T-cell (primary cell): ENCODE measurements around the gene DDR2. TPM values are rescaled to one million over a fixed set of nuclear protein-coding genes. Genes with fewer than 3 reads are reported as not detected.

Source experiments
- ATAC-seq, 4 experiments: fragments of 200-7000 bp in 3 of 4; fragments of 150-1000 bp in 1 of 4; cut with Tn5 transposase; replicated peaks in 1 of 4; 1 replicate in 3 of 4; 2 replicates in 1 of 4; pipeline ENCODE4 v1.10.0; 2021; ENCODE audit warnings: moderate library complexity in 3 of 4, mild to moderate bottlenecking in 2 of 4, moderate number of reproducible peaks in 1 of 4
- CTCF ChIA-PET, 2 donors: fragments of 300-600 bp; sonication (Branson Sonifier 250); formaldehyde crosslinking; loops; one replicate each; lab custom pipeline; 2022; ENCODE audit warnings: antibody characterized with exemption in 2 of 2; lab: Charles Lee
- POLR2A ChIA-PET, 2 donors: fragments of 300-600 bp; sonication (Branson Sonifier 250); formaldehyde crosslinking; loops; one replicate each; lab custom pipeline; 2022; ENCODE audit warnings: antibody characterized with exemption in 2 of 2; lab: Charles Lee
- DNase-seq, 35 experiments: peaks; one replicate each; pipeline versions ENCODE4 v3.0.0 to v3.0.0-alpha.2; 2013 to 2023
- H3K27ac ChIP-seq: one replicate; pipeline ENCODE4 v1.5.1; 2013; ENCODE audit warnings: low read length
- H3K27me3 ChIP-seq, 2 experiments: replicated peaks in 1 of 2; 1 replicate in 1 of 2; 2 replicates in 1 of 2; pipeline versions ENCODE4 v1.6.1 to v1.7.0; 2013; ENCODE audit warnings: low read length in 1 of 2, mixed read lengths in 1 of 2; ENCODE audit not compliant: control insufficient read depth in 2 of 2, insufficient read depth in 2 of 2; ENCODE audit errors: extremely low read depth in 1 of 2
- H3K36me3 ChIP-seq, 2 donors: 1 replicate in 1 of 2; 2 replicates in 1 of 2; pipeline versions ENCODE4 v1.6.1 to v1.7.0; 2013; ENCODE audit warnings: low read length in 1 of 2; ENCODE audit not compliant: control insufficient read depth in 2 of 2, insufficient read depth in 1 of 2; ENCODE audit errors: extremely low read depth in 1 of 2
- H3K4me1 ChIP-seq, 2 experiments: 1 replicate in 1 of 2; 2 replicates in 1 of 2; pipeline versions ENCODE4 v1.6.1 to v1.7.0; 2013; ENCODE audit warnings: low read length in 2 of 2, mixed read lengths in 1 of 2; ENCODE audit not compliant: insufficient read depth in 2 of 2, control insufficient read depth in 1 of 2; ENCODE audit errors: extremely low read depth in 1 of 2
- H3K4me3 ChIP-seq, 2 donors: 1 replicate in 1 of 2; 2 replicates in 1 of 2; pipeline versions ENCODE4 v1.5.1 to v1.7.0; 2013; ENCODE audit warnings: mild to moderate bottlenecking in 2 of 2, low read length in 1 of 2, moderate library complexity in 1 of 2; ENCODE audit not compliant: control insufficient read depth in 1 of 2; ENCODE audit errors: extremely low read depth in 1 of 2
- H3K9me3 ChIP-seq: 2 replicates; pipeline ENCODE4 v1.7.0; 2013
- H3K27ac Mint-ChIP-seq, 2 donors: one replicate each; pipeline ENCODE4 v1.8.0; 2020 to 2021; ENCODE audit warnings: mild to moderate bottlenecking in 2 of 2, mixed read lengths in 2 of 2
- H3K27me3 Mint-ChIP-seq, 2 donors: one replicate each; pipeline ENCODE4 v1.8.0; 2021 to 2022; ENCODE audit warnings: mixed read lengths in 2 of 2
- H3K36me3 Mint-ChIP-seq: one replicate; pipeline ENCODE4 v1.8.0; 2021; ENCODE audit warnings: mixed read lengths
- H3K4me1 Mint-ChIP-seq, 3 donors: one replicate each; pipeline ENCODE4 v1.8.0; 2020 to 2022; ENCODE audit warnings: mixed read lengths in 3 of 3, mild to moderate bottlenecking in 1 of 3
- H3K4me3 Mint-ChIP-seq, 3 donors: one replicate each; pipeline ENCODE4 v1.8.0; 2020 to 2022; ENCODE audit warnings: mild to moderate bottlenecking in 3 of 3, mixed read lengths in 3 of 3, moderate library complexity in 3 of 3
- H3K9me3 Mint-ChIP-seq, 3 donors: one replicate each; pipeline ENCODE4 v1.8.0; 2020 to 2022; ENCODE audit warnings: mixed read lengths in 3 of 3
- WGBS: methylation state at CpG from one replicate; pipeline ENCODE4 v1.1.5; 2013; ENCODE audit warnings: missing lambda C conversion rate; ENCODE audit not compliant: insufficient coverage; 5-methylcytosine and 5-hydroxymethylcytosine counted together
- total RNA-seq, 35 experiments: library from RNA in 6 of 35; stranded (reverse) in 6 of 35; fragments of 120-200 nt in 1 of 35; gene quantifications; one replicate each; pipeline versions ENCODE4 v1.2.1 to v1.2.4 and lab custom pipeline; 2013 to 2026

The DDR2 gene
- total RNA-seq, 5 donors from 2014 or later (not counting 1 experiment from before 2014, with no cell fraction given), result 0.28 to 0.67 (median 0.59) TPM

- H3K27me3 Mint-ChIP-seq, result no peaks in the 10 kb centered on the region
- H3K27ac Mint-ChIP-seq, result no peak overlapping the region
- 97% methylated on average over 4 of the region's 4 CpGs for WGBS
- ATAC-seq (no peak), DNase-seq (no peak)
- H3K36me3 ChIP-seq, result no peaks in the 10 kb centered on the region
- no peaks in the 10 kb centered on the region for H3K36me3 Mint-ChIP-seq
- no peaks in the 10 kb centered on the region for H3K4me1 ChIP-seq
- no peak overlapping the region for H3K4me3 Mint-ChIP-seq
- no peak overlapping the region for H3K4me3 ChIP-seq
- ChIA-PET POLR2A (no interaction called here), CTCF (no interaction called here)
- H3K9me3 Mint-ChIP-seq, result no peaks in the 10 kb centered on the region
- H3K4me1 Mint-ChIP-seq, result no peaks in the 10 kb centered on the region
- no peaks in the 10 kb centered on the region for H3K9me3 ChIP-seq
- no peak overlapping the region for H3K27ac ChIP-seq
- no peaks in the 10 kb centered on the region for H3K27me3 ChIP-seq
Observed at GRCh38 chr1:162678439-162678838, 46.2 kb downstream of the DDR2 start.

- no peak overlapping the region for H3K4me3 Mint-ChIP-seq
- Histone ChIP-seq H3K27me3 (no peaks in the 10 kb centered on the region), H3K4me1 (no peaks in the 10 kb centered on the region), H3K27ac (no peak overlapping the region), H3K36me3 (no peaks in the 10 kb centered on the region), H3K9me3 (no peaks in the 10 kb centered on the region), H3K4me3 (no peak overlapping the region)
- CTCF ChIA-PET, result no interaction called here
- POLR2A ChIA-PET, result no interaction called here
- H3K4me1 Mint-ChIP-seq, result no peaks in the 10 kb centered on the region
- no peaks in the 10 kb centered on the region for H3K27me3 Mint-ChIP-seq
- WGBS, result no CpG with 5 or more reads among the region's 1 CpG
- H3K9me3 Mint-ChIP-seq, result no peaks in the 10 kb centered on the region
- no peak overlapping the region for H3K27ac Mint-ChIP-seq
- ATAC-seq, result no peak
- DNase-seq, result no peak
- H3K36me3 Mint-ChIP-seq, result no peaks in the 10 kb centered on the region
Observed at GRCh38 chr1:162679298-162679697, 47.0 kb downstream of the DDR2 start.

- Histone ChIP-seq H3K27ac (no peak overlapping the region), H3K9me3 (no peaks in the 10 kb centered on the region), H3K36me3 (no peaks in the 10 kb centered on the region), H3K4me3 (no peak overlapping the region), H3K27me3 (no peaks in the 10 kb centered on the region), H3K4me1 (no peaks in the 10 kb centered on the region)
- Mint-ChIP-seq H3K9me3 (no peaks in the 10 kb centered on the region), H3K4me3 (no peak overlapping the region), H3K27ac (no peak overlapping the region), H3K36me3 (no peaks in the 10 kb centered on the region), H3K4me1 (no peaks in the 10 kb centered on the region), H3K27me3 (no peaks in the 10 kb centered on the region)
- ChIA-PET CTCF (no interaction called here), POLR2A (no interaction called here)
- 90% methylated on average over 4 of the region's 5 CpGs for WGBS
- no peak for ATAC-seq
- DNase-seq, result no peak
Observed at GRCh38 chr1:162680419-162681121, 48.3 kb downstream of the DDR2 start.

- H3K9me3 ChIP-seq, result no peaks in the 10 kb centered on the region
- WGBS, result 83% methylated on average over 2 of the region's 2 CpGs
- Mint-ChIP-seq H3K4me3 (no peak overlapping the region), H3K27ac (no peak overlapping the region), H3K36me3 (no peaks in the 10 kb centered on the region), H3K9me3 (no peaks in the 10 kb centered on the region), H3K27me3 (no peaks in the 10 kb centered on the region), H3K4me1 (no peaks in the 10 kb centered on the region)
- ChIA-PET CTCF (no interaction called here), POLR2A (no interaction called here)
- H3K4me3 ChIP-seq, result no peak overlapping the region
- no peaks in the 10 kb centered on the region for H3K27me3 ChIP-seq
- no peaks in the 10 kb centered on the region for H3K36me3 ChIP-seq
- ATAC-seq (no peak), DNase-seq (no peak)
- H3K27ac ChIP-seq, result no peak overlapping the region
- no peaks in the 10 kb centered on the region for H3K4me1 ChIP-seq
Observed at GRCh38 chr1:162681122-162681436, 48.8 kb downstream of the DDR2 start.

GRCh38 chr1:162682013-162682419 is 49.8 kb downstream of the DDR2 start:
- H3K4me3 ChIP-seq, result no peak overlapping the region
- Mint-ChIP-seq H3K27me3 (peaks cover 0 to 2% of the 10 kb centered on the region in 2 donors), H3K36me3 (no peaks in the 10 kb centered on the region), H3K4me3 (no peak overlapping the region), H3K4me1 (no peaks in the 10 kb centered on the region), H3K27ac (no peak overlapping the region), H3K9me3 (no peaks in the 10 kb centered on the region)
- H3K9me3 ChIP-seq, result no peaks in the 10 kb centered on the region
- ATAC-seq (no peak), DNase-seq (no peak)
- no CpG with 5 or more reads among the region's 1 CpG for WGBS
- H3K27ac ChIP-seq, result no peak overlapping the region
- CTCF ChIA-PET, result no interaction called here
- POLR2A ChIA-PET, result no interaction called here
- H3K4me1 ChIP-seq, result no peaks in the 10 kb centered on the region
- no peaks in the 10 kb centered on the region for H3K27me3 ChIP-seq
- no peaks in the 10 kb centered on the region for H3K36me3 ChIP-seq

GRCh38 chr1:162687870-162688269 is 55.6 kb downstream of the DDR2 start:
- H3K4me3 Mint-ChIP-seq, result no peak overlapping the region
- no peaks in the 10 kb centered on the region for H3K9me3 Mint-ChIP-seq
- H3K27me3 ChIP-seq, result no peaks in the 10 kb centered on the region
- H3K27ac Mint-ChIP-seq, result no peak overlapping the region
- no peaks in the 10 kb centered on the region for H3K4me1 Mint-ChIP-seq
- ATAC-seq (no peak), DNase-seq (no peak)
- peaks cover 4 to 15% of the 10 kb centered on the region in 2 donors for H3K27me3 Mint-ChIP-seq
- H3K36me3 ChIP-seq, result no peaks in the 10 kb centered on the region
- 66% methylated on average over 5 of the region's 6 CpGs for WGBS
- H3K36me3 Mint-ChIP-seq, result no peaks in the 10 kb centered on the region
- no peaks in the 10 kb centered on the region for H3K4me1 ChIP-seq
- ChIA-PET CTCF (no interaction called here), POLR2A (no interaction called here)
- no peaks in the 10 kb centered on the region for H3K9me3 ChIP-seq
- no peak overlapping the region for H3K4me3 ChIP-seq
- H3K27ac ChIP-seq, result no peak overlapping the region

GRCh38 chr1:162688521-162688920 is 56.3 kb downstream of the DDR2 start:
- peaks cover 4 to 15% of the 10 kb centered on the region in 2 donors for H3K27me3 Mint-ChIP-seq
- H3K9me3 Mint-ChIP-seq, result no peaks in the 10 kb centered on the region
- H3K4me3 Mint-ChIP-seq, result no peak overlapping the region
- DNase-seq (no peak), ATAC-seq (no peak)
- 94% methylated on average over 4 of the region's 4 CpGs for WGBS
- no peaks in the 10 kb centered on the region for H3K36me3 Mint-ChIP-seq
- Histone ChIP-seq H3K9me3 (no peaks in the 10 kb centered on the region), H3K4me1 (no peaks in the 10 kb centered on the region), H3K27ac (no peak overlapping the region), H3K36me3 (no peaks in the 10 kb centered on the region), H3K27me3 (no peaks in the 10 kb centered on the region), H3K4me3 (no peak overlapping the region)
- CTCF ChIA-PET, result no interaction called here
- H3K4me1 Mint-ChIP-seq, result no peaks in the 10 kb centered on the region
- POLR2A ChIA-PET, result no interaction called here
- H3K27ac Mint-ChIP-seq, result no peak overlapping the region
